Coronary artery (tissue), 2 donors: ENCODE results near the gene SLU7.

Experiments used
- DNase-seq: peaks from one replicate; pipeline ENCODE4 v3.0.0-alpha.2; 2017; ENCODE audit warnings: low spot score
- H3K27ac ChIP-seq, 2 donors: fragments of 200-600 bp; sonication (generic); one replicate each; pipeline ENCODE4 v1.5.1; 2016 to 2019
- H3K4me3 ChIP-seq: fragments of 200-600 bp; sonication (generic); 2 replicates; pipeline ENCODE4 v1.5.1; 2016; ENCODE audit warnings: mild to moderate bottlenecking, moderate library complexity
- TF ChIP-seq, protein P1 (sequence below): fragments of 200-600 bp; sonication (generic); IDR thresholded peaks from one replicate; pipeline ENCODE4 v1.5.1; 2019; ENCODE audit warnings: antibody characterized with exemption

The SLU7 gene

GRCh38 chr5:160419458-160420330, 813 bp upstream of the SLU7 start:
- Histone ChIP-seq H3K27ac (peak overlapping the region; percentile 82 to 86), H3K4me3 (peak overlapping the region; percentile 73)
- TF ChIP-seq, protein P1, sequence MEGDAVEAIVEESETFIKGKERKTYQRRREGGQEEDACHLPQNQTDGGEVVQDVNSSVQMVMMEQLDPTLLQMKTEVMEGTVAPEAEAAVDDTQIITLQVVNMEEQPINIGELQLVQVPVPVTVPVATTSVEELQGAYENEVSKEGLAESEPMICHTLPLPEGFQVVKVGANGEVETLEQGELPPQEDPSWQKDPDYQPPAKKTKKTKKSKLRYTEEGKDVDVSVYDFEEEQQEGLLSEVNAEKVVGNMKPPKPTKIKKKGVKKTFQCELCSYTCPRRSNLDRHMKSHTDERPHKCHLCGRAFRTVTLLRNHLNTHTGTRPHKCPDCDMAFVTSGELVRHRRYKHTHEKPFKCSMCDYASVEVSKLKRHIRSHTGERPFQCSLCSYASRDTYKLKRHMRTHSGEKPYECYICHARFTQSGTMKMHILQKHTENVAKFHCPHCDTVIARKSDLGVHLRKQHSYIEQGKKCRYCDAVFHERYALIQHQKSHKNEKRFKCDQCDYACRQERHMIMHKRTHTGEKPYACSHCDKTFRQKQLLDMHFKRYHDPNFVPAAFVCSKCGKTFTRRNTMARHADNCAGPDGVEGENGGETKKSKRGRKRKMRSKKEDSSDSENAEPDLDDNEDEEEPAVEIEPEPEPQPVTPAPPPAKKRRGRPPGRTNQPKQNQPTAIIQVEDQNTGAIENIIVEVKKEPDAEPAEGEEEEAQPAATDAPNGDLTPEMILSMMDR: no peak
- no peak for DNase-seq

- peak; percentile 94 for DNase-seq
- TF ChIP-seq, protein P1: no peak
- Histone ChIP-seq H3K4me3 (peak within 1 kb of the TSS; percentile 78), H3K27ac (peak within 1 kb of the TSS; percentile 69 to 93)
Measured at GRCh38 chr5:160399402-160400353, 19.2 kb downstream of the SLU7 start, which contains the start of gene FAM200C. FAM200C (minus strand) TSS chr5:160400054; CDS start chr5:160395490, 4,564 bp downstream.

DNA sequence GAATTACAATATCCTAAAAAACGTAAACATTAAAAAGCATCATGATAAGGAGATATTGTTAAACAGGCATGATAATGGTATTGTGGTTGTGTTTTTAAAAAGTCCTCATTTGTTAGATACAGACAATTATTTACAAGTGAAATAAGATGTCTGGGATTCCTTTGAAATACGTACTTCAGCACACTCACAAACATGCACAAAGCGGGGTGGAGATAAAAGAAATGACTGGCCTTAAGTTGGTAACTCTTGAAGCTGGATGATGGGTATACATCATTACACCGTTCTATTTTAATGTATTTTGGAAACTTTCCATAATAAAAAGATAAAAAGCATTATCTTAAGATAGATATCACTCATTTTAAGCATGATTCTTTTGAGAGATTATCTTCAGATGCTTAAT, 20.1 kb downstream of the SLU7 start:
- Histone ChIP-seq H3K4me3 (peak overlapping the region; percentile 78), H3K27ac (peak overlapping the region in 1 of 2 donors; percentile 93)
- no peak for DNase-seq
- TF ChIP-seq, protein P1: no peak

DNA sequence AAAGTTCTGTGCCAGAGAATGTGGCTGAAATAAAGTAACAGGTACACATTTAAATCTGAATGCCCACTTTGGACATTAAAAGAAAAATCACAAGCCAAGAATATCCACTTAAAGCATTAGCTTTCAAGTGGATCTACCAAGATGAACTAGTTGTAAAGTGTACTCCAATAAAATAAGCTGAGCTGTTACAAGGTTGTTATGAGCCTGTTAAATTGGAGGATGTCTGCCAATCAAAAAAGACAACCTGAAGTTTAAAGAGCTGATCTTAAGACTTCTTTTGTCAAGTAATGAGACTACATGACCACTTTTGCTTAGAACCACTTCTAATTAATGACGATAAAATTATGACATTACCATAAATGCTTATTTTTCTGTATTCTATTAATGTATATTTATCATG, 21.4 kb downstream of the SLU7 start:
- DNase-seq: no peak
- H3K4me3 ChIP-seq: no peak overlapping the region
- H3K27ac ChIP-seq: no peak overlapping the region
- TF ChIP-seq, protein P1: no peak

DNA sequence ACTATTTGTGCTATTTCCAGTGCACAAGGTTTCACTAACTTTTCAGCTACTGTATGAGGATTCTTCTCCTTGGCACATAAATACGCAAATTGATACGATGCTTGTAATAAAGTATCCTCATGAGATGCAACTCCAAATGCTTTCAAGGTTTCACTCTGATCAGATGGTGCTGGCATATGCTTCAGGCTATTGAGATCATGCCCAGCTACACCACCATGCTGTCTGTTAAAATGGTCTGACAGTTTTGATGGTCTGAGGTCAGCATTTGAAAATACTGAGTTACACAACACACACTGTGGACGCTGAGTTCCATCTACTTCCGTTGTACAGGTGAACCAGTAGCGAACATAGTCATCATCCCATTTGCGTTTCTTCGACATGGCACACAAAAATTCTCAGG, 23.8 kb downstream of the SLU7 start:
- TF ChIP-seq, protein P1: no peak
- Histone ChIP-seq H3K4me3 (no peak overlapping the region), H3K27ac (no peak overlapping the region)
- DNase-seq: no peak

GRCh38 chr5:160390787-160391696, 27.8 kb downstream of the SLU7 start:
- TF ChIP-seq, protein P1: peak; percentile 34
- DNase-seq: no peak
- no peak overlapping the region for H3K4me3 ChIP-seq
- H3K27ac ChIP-seq: no peak overlapping the region
